ENCODE results near the gene NACC2. TPM values are rescaled to one million over a fixed set of nuclear protein-coding genes. Genes with fewer than 3 reads are reported as not detected.

NACC2 gene
- total and polyA plus RNA-seq, 10 of the 15 experiments (the other 5 are each of a cell fraction or from before 2014, with no cell fraction given): 0.66 to 14.7 (median 3.5) TPM

GRCh38 chr9:136008693-136008997, 86.4 kb downstream of the NACC2 start:
- Histone ChIP-seq H3K79me2 (ENCODE audit: control insufficient read depth, insufficient read depth, low read length) (no peaks in the 10 kb centered on the region), H3K4me3 (no peak overlapping the region), H3K9ac (ENCODE audit: control insufficient read depth, insufficient read depth, low read length) (no peak overlapping the region), H3K27ac (ENCODE audit: control insufficient read depth, insufficient read depth) (no peak overlapping the region), H3K9me3 (replicated peaks; ENCODE audit: control insufficient read depth, insufficient read depth, low read length) (no peaks in the 10 kb centered on the region; the same call in 2 of the 3 replicates), H4K20me1 (ENCODE audit: control insufficient read depth, insufficient read depth) (no peaks in the 10 kb centered on the region; the same call in 1 of the 2 replicates), H3K36me3 (ENCODE audit: control insufficient read depth in 2 of 2, insufficient read depth in 2 of 2, low read length in 1 of 2) (peaks cover 0 to 8% of the 10 kb centered on the region in 2 experiments; a peak in 2 of 4 replicates), H3K27me3 (replicated peaks in 1 of 2; ENCODE audit: control insufficient read depth in 2 of 2, insufficient read depth in 2 of 2, low read length in 1 of 2) (no peaks in the 10 kb centered on the region), H2AFZ (ENCODE audit: control insufficient read depth, low read depth, low read length) (no peak overlapping the region), H3K4me2 (ENCODE audit: control insufficient read depth, insufficient read depth) (no peak overlapping the region), H3K4me1 (ENCODE audit: control insufficient read depth, insufficient read depth, low read length) (no peaks in the 10 kb centered on the region)
- no peak for DNase-seq (ENCODE audit: low read depth, low spot score)
- TSS peak; percentile 44 for BruUV-seq (replicated peaks)
- CTCF ChIA-PET: no interaction called here
- RAD21 ChIA-PET (ENCODE audit: unreplicated experiment): no interaction called here
- 70% methylated on average over 21 of the region's 21 CpGs for WGBS (ENCODE audit: insufficient coverage, insufficient replicate concordance, low lambda C conversion rate, missing lambda C conversion rate)
- no peak for ATAC-seq
- POLR2A ChIA-PET: no interaction called here
- in situ Hi-C loops (cut with MboI) (no loop called here), intact Hi-C loops (cut with micrococcal nuclease; ENCODE audit: unreplicated experiment) (no loop called here)
- SMC1A ChIA-PET (ENCODE audit: uncharacterized antibody, unreplicated experiment): no interaction called here
- FAIRE-seq: no peak
- TF ChIP-seq SKIL (IDR thresholded peaks at IDR 0.05; ENCODE audit: low read depth, poor library complexity, severe bottlenecking) (no peak), CBX5 (IDR thresholded peaks at IDR 0.05; ENCODE audit: low read depth) (no peak), POLR2AphosphoS2 (IDR thresholded peaks at IDR 0.05; ENCODE audit: low read depth, low read length) (no peak), RBBP5 (conservative IDR thresholded peaks at IDR 0.05) (no peak), PKNOX1 (IDR thresholded peaks at IDR 0.05) (no peak)

All from GM12878 (cell line).